ENCODE measurements around the gene CAPN13. TPM values are rescaled to one million over a fixed set of nuclear protein-coding genes. Genes with fewer than 3 reads are reported as not detected.
A peak's percentile ranks its signal among the peaks of the same experiment; 100 is the strongest.

Gene CAPN13
- total and polyA plus RNA-seq, 4 donors = 0.13 to 0.42 TPM; not detected in 2

GRCh38 chr2:30781961-30782533 lies 25.2 kb downstream of the CAPN13 start:
- Histone ChIP-seq H3K4me1 (ENCODE audit: control insufficient read depth in 4 of 4, insufficient read depth in 4 of 4, low read length in 3 of 4) (peaks cover 0 to 3% (median 0%) of the 10 kb centered on the region in 4 donors), H3K9me3 (ENCODE audit: control insufficient read depth in 4 of 4, low read length in 3 of 4) (no peaks in the 10 kb centered on the region), H3K4me3 (ENCODE audit: low read depth in 1 of 3, low read length in 3 of 3) (no peak overlapping the region), H3K27ac (ENCODE audit: low read depth in 1 of 2, low read length in 2 of 2) (no peak overlapping the region), H3K36me3 (ENCODE audit: control insufficient read depth in 4 of 4, insufficient read depth in 3 of 4, low read depth in 1 of 4, low read length in 3 of 4) (no peaks in the 10 kb centered on the region), H3K27me3 (ENCODE audit: control insufficient read depth in 4 of 4, insufficient read depth in 4 of 4, low read length in 3 of 4) (no peaks in the 10 kb centered on the region), H3K9ac (ENCODE audit: low read depth in 1 of 2, low read length in 2 of 2) (no peak overlapping the region)
- no peak for DNase-seq (ENCODE audit: low spot score)
- TF ChIP-seq FOXA2 (IDR thresholded peaks at IDR 0.05) (no peak), CTCF (IDR thresholded peaks at IDR 0.05; ENCODE audit: low read depth, low read length, missing input control) (no peak), FOXA1 (IDR thresholded peaks at IDR 0.05) (no peak), REST (IDR thresholded peaks at IDR 0.05) (no peak), JUND (IDR thresholded peaks at IDR 0.05) (no peak), GABPA (IDR thresholded peaks at IDR 0.05 in 1 of 2, conservative IDR thresholded peaks at IDR 0.05 in 1 of 2) (no peak), ZBTB33 (IDR thresholded peaks at IDR 0.05) (no peak), HNF4A (conservative IDR thresholded peaks at IDR 0.05) (no peak)
- 80% methylated on average over 7 of the region's 7 CpGs for WGBS

- peak; percentile 19 for DNase-seq (ENCODE audit: low spot score)
- Histone ChIP-seq H3K36me3 (ENCODE audit: control insufficient read depth in 4 of 4, insufficient read depth in 3 of 4, low read depth in 1 of 4, low read length in 3 of 4) (no peaks in the 10 kb centered on the region), H3K9ac (ENCODE audit: low read depth in 1 of 2, low read length in 2 of 2) (no peak overlapping the region), H3K4me3 (ENCODE audit: low read depth in 1 of 3, low read length in 3 of 3) (no peak overlapping the region), H3K4me1 (ENCODE audit: control insufficient read depth in 4 of 4, insufficient read depth in 4 of 4, low read length in 3 of 4) (peaks cover 0 to 9% (median 0%) of the 10 kb centered on the region in 4 donors), H3K9me3 (ENCODE audit: control insufficient read depth in 4 of 4, low read length in 3 of 4) (no peaks in the 10 kb centered on the region), H3K27me3 (ENCODE audit: control insufficient read depth in 4 of 4, insufficient read depth in 4 of 4, low read length in 3 of 4) (no peaks in the 10 kb centered on the region), H3K27ac (ENCODE audit: low read depth in 1 of 2, low read length in 2 of 2) (no peak overlapping the region)
- no peak for TF ChIP-seq TAF1 (conservative IDR thresholded peaks at IDR 0.05)
- TF ChIP-seq YY1 (IDR thresholded peaks at IDR 0.05) = no peak
- TF ChIP-seq MAX (IDR thresholded peaks at IDR 0.05) = no peak
- no peak for TF ChIP-seq RXRA (IDR thresholded peaks at IDR 0.05)
- TF ChIP-seq FOXA2 (IDR thresholded peaks at IDR 0.05) = no peak
- TF ChIP-seq FOXA1 (IDR thresholded peaks at IDR 0.05) = no peak
- TF ChIP-seq HNF4A (conservative IDR thresholded peaks at IDR 0.05) = no peak
- no peak for TF ChIP-seq NR2F2 (IDR thresholded peaks at IDR 0.05)
- no peak for TF ChIP-seq ZBTB33 (IDR thresholded peaks at IDR 0.05)
- TF ChIP-seq EGR1 (IDR thresholded peaks at IDR 0.05; ENCODE audit: low read depth in 2 of 2) = no peak
- TF ChIP-seq JUND (IDR thresholded peaks at IDR 0.05) = no peak
- no peak for TF ChIP-seq HNF4G (IDR thresholded peaks at IDR 0.05)
- 74% methylated on average over 1 of the region's 1 CpG for WGBS
Observed at GRCh38 chr2:30781451-30781850, 25.8 kb downstream of the CAPN13 start.
